Keratinocyte (primary cell): ENCODE results near the gene CADM2. TPM values are rescaled to one million over a fixed set of nuclear protein-coding genes. Genes with fewer than 3 reads are reported as not detected.

Experiments used
- DNase-seq: peaks from one replicate; pipeline ENCODE4 v3.0.0-alpha.2; 2011; ENCODE audit warnings: low read depth, missing footprints, low spot score
- FAIRE-seq: peaks from 2 replicates; lab custom pipeline; 2011; peaks lifted over from hg19 to GRCh38; lab: Jason Lieb, UNC
- H2AFZ ChIP-seq: 2 replicates; pipeline ENCODE4 v1.6.0; 2012; ENCODE audit warnings: low read length, control low read depth, inconsistent platforms; ENCODE audit not compliant: control insufficient read depth
- H3K27ac ChIP-seq: 2 replicates; pipeline ENCODE4 v1.5.1; 2011; ENCODE audit warnings: low read length; ENCODE audit not compliant: control insufficient read depth, insufficient read depth
- H3K27me3 ChIP-seq: 3 replicates; pipeline ENCODE4 v1.6.0; 2011; ENCODE audit warnings: low read length; ENCODE audit not compliant: control insufficient read depth, insufficient read depth; ENCODE audit errors: extremely low read depth
- H3K36me3 ChIP-seq, 2 experiments: 2 replicates in 1 of 2; 3 replicates in 1 of 2; pipeline ENCODE4 v1.5.1; 2011; ENCODE audit warnings: low read length in 2 of 2, mild to moderate bottlenecking in 1 of 2; ENCODE audit not compliant: control insufficient read depth in 2 of 2, insufficient read depth in 2 of 2; ENCODE audit errors: extremely low read depth in 1 of 2
- H3K4me1 ChIP-seq: 3 replicates; pipeline ENCODE4 v1.5.1; 2011; ENCODE audit warnings: low read length; ENCODE audit not compliant: control insufficient read depth, insufficient read depth; ENCODE audit errors: extremely low read depth
- H3K4me2 ChIP-seq: 3 replicates; pipeline ENCODE4 v1.6.0; 2011; ENCODE audit warnings: low read depth, low read length; ENCODE audit not compliant: control insufficient read depth, insufficient read depth; ENCODE audit errors: extremely low read depth
- H3K4me3 ChIP-seq, 3 experiments: fragments of 200-600 bp in 1 of 3; sonication (generic) in 1 of 3; 2 replicates in 2 of 3; 3 replicates in 1 of 3; pipeline ENCODE4 v1.5.1; 2011 to 2016; ENCODE audit warnings: low read length in 3 of 3, mild to moderate bottlenecking in 3 of 3, control low read depth in 2 of 3, inconsistent platforms in 1 of 3, low read depth in 1 of 3, mixed read lengths in 1 of 3, mixed run types in 1 of 3, moderate library complexity in 1 of 3; ENCODE audit not compliant: control insufficient read depth in 2 of 3, insufficient read depth in 2 of 3; ENCODE audit errors: extremely low read depth in 1 of 3
- H3K79me2 ChIP-seq: 2 replicates; pipeline ENCODE4 v1.6.0; 2012; ENCODE audit warnings: low read length; ENCODE audit not compliant: control insufficient read depth, insufficient read depth
- H3K9ac ChIP-seq: 3 replicates; pipeline ENCODE4 v1.6.0; 2011; ENCODE audit warnings: low read length; ENCODE audit not compliant: control insufficient read depth, insufficient read depth; ENCODE audit errors: extremely low read depth
- H3K9me1 ChIP-seq: 3 replicates; pipeline ENCODE4 v1.6.0; 2011; ENCODE audit warnings: low read length; ENCODE audit not compliant: control insufficient read depth, insufficient read depth; ENCODE audit errors: extremely low read depth
- H3K9me3 ChIP-seq: 2 replicates; pipeline ENCODE4 v1.5.1; 2012; ENCODE audit warnings: low read depth, low read length; ENCODE audit not compliant: control insufficient read depth
- H4K20me1 ChIP-seq: 3 replicates; pipeline ENCODE4 v1.6.0; 2011; ENCODE audit warnings: low read length; ENCODE audit not compliant: control insufficient read depth, insufficient read depth; ENCODE audit errors: extremely low read depth
- EZH2 ChIP-seq: IDR thresholded peaks from one replicate; pipeline ENCODE4 v1.6.1; 2012; ENCODE audit warnings: inconsistent platforms, mild to moderate bottlenecking, low read length, moderate library complexity
- dilution Hi-C: fragments of 300-500 bp; cut with MboI; formaldehyde crosslinking; loops from one replicate; pipeline ENCODE4 v1.7.0; 2020; ENCODE audit warnings: low sequenced_read_pairs; ENCODE audit not compliant: extremely low pct_ligation_motif_present
- polyA plus RNA-seq, 5 experiments: library from polyadenylated mRNA; depleted of rRNA in 3 of 5; stranded (reverse) in 3 of 5; stranded (forward) in 1 of 5; unstranded in 1 of 5; fragments of >200 nt; gene quantifications; 1 replicate in 1 of 5; 2 replicates in 3 of 5; 3 replicates in 1 of 5; pipeline versions ENCODE4 v1.2.1 to v1.2.3, GENCODE V29; 2011 to 2012; ENCODE audit warnings: missing spikeins in 2 of 5, low read depth in 1 of 5, low replicate concordance in 1 of 5
- TF ChIP-seq, protein P1 (sequence below), 3 experiments: IDR thresholded peaks in 1 of 3; conservative IDR thresholded peaks in 1 of 3; optimal IDR thresholded peaks in 1 of 3; 2 replicates in 2 of 3; 3 replicates in 1 of 3; pipeline versions ENCODE3 to v1.5.1; 2011; ENCODE audit warnings: low read length in 3 of 3, mild to moderate bottlenecking in 3 of 3, moderate library complexity in 2 of 3, control low read depth in 1 of 3, inconsistent platforms in 1 of 3; ENCODE audit not compliant: insufficient read depth in 2 of 3; ENCODE audit errors: extremely low read depth in 1 of 3

CADM2 gene
- polyA plus RNA-seq, 1 donor (not counting 4 experiments of a cell fraction or from before 2014, with no cell fraction given) = not detected

DNA sequence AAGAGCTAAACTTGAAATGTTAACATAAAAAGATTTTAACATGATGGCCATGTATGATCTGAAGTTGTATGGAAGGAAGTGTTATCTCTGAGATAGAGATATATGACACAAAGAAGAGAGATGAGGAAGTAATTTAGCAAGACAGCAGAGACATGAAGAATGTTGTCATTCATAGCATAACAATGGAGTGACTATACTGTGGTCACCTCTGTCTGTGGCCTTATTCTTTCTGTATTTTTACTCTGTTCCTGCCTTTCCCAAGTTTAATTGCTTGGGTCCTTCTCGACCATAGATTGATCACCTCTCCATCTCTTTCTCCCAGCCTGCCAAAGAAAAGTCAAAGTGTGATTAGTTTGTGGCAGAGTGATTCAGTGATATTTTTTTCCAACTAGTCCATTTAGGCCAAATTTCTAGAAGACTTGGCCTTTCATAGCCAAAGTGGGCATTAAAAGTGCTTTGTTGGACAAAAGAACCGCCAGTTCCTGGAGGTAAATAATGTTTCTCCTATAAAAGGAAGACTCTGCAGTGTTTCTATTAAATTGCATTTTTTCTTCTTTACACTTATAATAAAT lies 711.9 kb downstream of the CADM2 start:
- Histone ChIP-seq H3K9me1 (no peaks in the 10 kb centered on the region), H4K20me1 (no peaks in the 10 kb centered on the region), H3K27ac (no peak overlapping the region), H3K36me3 (no peaks in the 10 kb centered on the region), H3K79me2 (no peaks in the 10 kb centered on the region), H3K9me3 (no peaks in the 10 kb centered on the region), H3K4me3 (no peak overlapping the region), H2AFZ (no peak overlapping the region), H3K4me2 (no peak overlapping the region), H3K4me1 (no peaks in the 10 kb centered on the region), H3K27me3 (no peaks in the 10 kb centered on the region), H3K9ac (no peak overlapping the region)
- no peak for TF ChIP-seq EZH2
- TF ChIP-seq, protein P1, sequence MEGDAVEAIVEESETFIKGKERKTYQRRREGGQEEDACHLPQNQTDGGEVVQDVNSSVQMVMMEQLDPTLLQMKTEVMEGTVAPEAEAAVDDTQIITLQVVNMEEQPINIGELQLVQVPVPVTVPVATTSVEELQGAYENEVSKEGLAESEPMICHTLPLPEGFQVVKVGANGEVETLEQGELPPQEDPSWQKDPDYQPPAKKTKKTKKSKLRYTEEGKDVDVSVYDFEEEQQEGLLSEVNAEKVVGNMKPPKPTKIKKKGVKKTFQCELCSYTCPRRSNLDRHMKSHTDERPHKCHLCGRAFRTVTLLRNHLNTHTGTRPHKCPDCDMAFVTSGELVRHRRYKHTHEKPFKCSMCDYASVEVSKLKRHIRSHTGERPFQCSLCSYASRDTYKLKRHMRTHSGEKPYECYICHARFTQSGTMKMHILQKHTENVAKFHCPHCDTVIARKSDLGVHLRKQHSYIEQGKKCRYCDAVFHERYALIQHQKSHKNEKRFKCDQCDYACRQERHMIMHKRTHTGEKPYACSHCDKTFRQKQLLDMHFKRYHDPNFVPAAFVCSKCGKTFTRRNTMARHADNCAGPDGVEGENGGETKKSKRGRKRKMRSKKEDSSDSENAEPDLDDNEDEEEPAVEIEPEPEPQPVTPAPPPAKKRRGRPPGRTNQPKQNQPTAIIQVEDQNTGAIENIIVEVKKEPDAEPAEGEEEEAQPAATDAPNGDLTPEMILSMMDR (optimal IDR thresholded peaks at IDR 0.05 in 1 of 3, IDR thresholded peaks at IDR 0.05 in 1 of 3, conservative IDR thresholded peaks at IDR 0.05 in 1 of 3; ENCODE audit: extremely low read depth in 1 of 3, insufficient read depth in 2 of 3, low read length in 3 of 3) = no peak
- DNase-seq (no peak), FAIRE-seq (no peak)
- dilution Hi-C loops = no loop called here

DNA sequence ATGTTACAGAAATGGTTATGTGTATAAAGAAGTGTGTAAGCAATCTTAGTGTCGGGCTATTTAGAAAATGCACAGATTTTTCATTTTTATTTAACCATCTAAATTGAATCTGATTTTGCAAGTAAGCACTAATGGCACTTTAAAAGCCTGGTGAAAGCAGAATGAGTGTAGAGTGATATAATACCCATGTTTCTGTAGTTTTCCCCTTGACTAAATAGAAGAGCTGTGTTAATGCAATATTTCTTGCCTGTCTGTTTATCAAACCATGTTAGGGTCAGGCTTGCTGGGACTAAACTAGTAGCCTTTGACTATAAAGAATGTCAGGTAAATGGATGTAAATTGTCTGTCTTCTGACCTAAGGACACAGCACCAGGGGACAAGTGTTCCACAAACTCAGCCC lies 714.0 kb downstream of the CADM2 start:
- no peak overlapping the region for H3K9ac ChIP-seq
- H2AFZ ChIP-seq = no peak overlapping the region

More for the DNA sequence above, 714.0 kb downstream of the CADM2 start:
- FAIRE-seq (no peak), DNase-seq (no peak)
- Histone ChIP-seq H3K79me2 (no peaks in the 10 kb centered on the region), H3K4me3 (no peak overlapping the region), H3K4me1 (no peaks in the 10 kb centered on the region), H4K20me1 (no peaks in the 10 kb centered on the region), H3K36me3 (no peaks in the 10 kb centered on the region), H3K27me3 (no peaks in the 10 kb centered on the region), H3K9me3 (no peaks in the 10 kb centered on the region), H3K4me2 (no peak overlapping the region), H3K9me1 (no peaks in the 10 kb centered on the region), H3K27ac (no peak overlapping the region)
- TF ChIP-seq, protein P1 (optimal IDR thresholded peaks at IDR 0.05 in 1 of 3, IDR thresholded peaks at IDR 0.05 in 1 of 3, conservative IDR thresholded peaks at IDR 0.05 in 1 of 3; ENCODE audit: extremely low read depth in 1 of 3, insufficient read depth in 2 of 3, low read length in 3 of 3) = no peak
- TF ChIP-seq EZH2 = no peak
- dilution Hi-C loops = no loop called here
